CD4-positive, CD25-positive, alpha-beta regulatory T cell (primary cell): ENCODE data around the gene SRPK2. TPM values are rescaled to one million over a fixed set of nuclear protein-coding genes. Genes with fewer than 3 reads are reported as not detected.
"Not testable (repeated sequence)": the region's sequence is repeated elsewhere in the genome, so short reads cannot be mapped to it uniquely, and the experiment has no call there.

ENCODE experiments used
- ATAC-seq, 2 donors: fragments of 150-1000 bp; cut with Tn5 transposase; one replicate each; pipeline ENCODE4 v1.10.0; 2021; ENCODE audit warnings: low read depth in 2 of 2, moderate number of reproducible peaks in 2 of 2, moderate library complexity in 1 of 2
- DNase-seq, 3 donors: peaks; one replicate each; pipeline versions ENCODE4 v3.0.0 to v3.0.0-alpha.2; 2012 to 2022; ENCODE audit warnings: mixed read lengths in 1 of 3
- H3K27ac ChIP-seq: one replicate; pipeline ENCODE4 v1.7.0; 2013; ENCODE audit warnings: mild to moderate bottlenecking, low read length; ENCODE audit not compliant: insufficient read depth, poor library complexity, severe bottlenecking
- H3K27me3 ChIP-seq: one replicate; pipeline ENCODE4 v1.7.0; 2013; ENCODE audit warnings: low read length; ENCODE audit not compliant: control insufficient read depth, insufficient read depth
- H3K36me3 ChIP-seq: one replicate; pipeline ENCODE4 v1.7.0; 2013; ENCODE audit warnings: mild to moderate bottlenecking, low read length, moderate library complexity; ENCODE audit not compliant: control insufficient read depth, insufficient read depth
- H3K4me1 ChIP-seq: 2 replicates; pipeline ENCODE4 v1.7.0; 2013; ENCODE audit warnings: mild to moderate bottlenecking, low read length; ENCODE audit not compliant: insufficient read depth, control insufficient read depth, poor library complexity, severe bottlenecking
- H3K4me3 ChIP-seq: one replicate; pipeline ENCODE4 v1.7.0; 2013; ENCODE audit warnings: low read depth, mild to moderate bottlenecking, low read length, moderate library complexity
- H3K9me3 ChIP-seq, 2 experiments: 1 replicate in 1 of 2; 2 replicates in 1 of 2; pipeline ENCODE4 v1.7.0; 2013; ENCODE audit warnings: low read length in 2 of 2, mild to moderate bottlenecking in 1 of 2, moderate library complexity in 1 of 2; ENCODE audit not compliant: control insufficient read depth in 2 of 2
- H3K27ac Mint-ChIP-seq, 3 donors: one replicate each; pipeline ENCODE4 v1.8.0; 2020 to 2022; ENCODE audit warnings: mild to moderate bottlenecking in 3 of 3, mixed read lengths in 3 of 3, moderate library complexity in 2 of 3
- H3K27me3 Mint-ChIP-seq: one replicate; pipeline ENCODE4 v1.8.0; 2022; ENCODE audit warnings: mild to moderate bottlenecking, mixed read lengths
- H3K36me3 Mint-ChIP-seq: one replicate; pipeline ENCODE4 v1.8.0; 2020; ENCODE audit warnings: mixed read lengths
- H3K4me1 Mint-ChIP-seq, 4 donors: one replicate each; pipeline ENCODE4 v1.8.0; 2020 to 2022; ENCODE audit warnings: mixed read lengths in 4 of 4, mild to moderate bottlenecking in 1 of 4
- H3K4me3 Mint-ChIP-seq, 4 donors: one replicate each; pipeline ENCODE4 v1.8.0; 2020 to 2022; ENCODE audit warnings: mild to moderate bottlenecking in 4 of 4, mixed read lengths in 4 of 4, moderate library complexity in 3 of 4
- H3K9me3 Mint-ChIP-seq, 7 donors: one replicate each; pipeline ENCODE4 v1.8.0; 2020 to 2022; ENCODE audit warnings: mixed read lengths in 7 of 7, mild to moderate bottlenecking in 3 of 7, moderate library complexity in 2 of 7
- polyA plus RNA-seq, 4 donors: library from polyadenylated mRNA; unstranded; fragments of 300-500 nt; fragmentation: Illumina TruSeq; gene quantifications; one replicate each; pipeline ENCODE4 v1.2.3, GENCODE V29; 2021
- total RNA-seq: library from RNA; stranded (reverse); gene quantifications from one replicate; pipeline ENCODE4 v1.2.3, GENCODE V29; 2022

The SRPK2 gene
- total and polyA plus RNA-seq, 5 donors from 2014 or later, result 50.3 to 77.2 (median 62.6) TPM

DNA sequence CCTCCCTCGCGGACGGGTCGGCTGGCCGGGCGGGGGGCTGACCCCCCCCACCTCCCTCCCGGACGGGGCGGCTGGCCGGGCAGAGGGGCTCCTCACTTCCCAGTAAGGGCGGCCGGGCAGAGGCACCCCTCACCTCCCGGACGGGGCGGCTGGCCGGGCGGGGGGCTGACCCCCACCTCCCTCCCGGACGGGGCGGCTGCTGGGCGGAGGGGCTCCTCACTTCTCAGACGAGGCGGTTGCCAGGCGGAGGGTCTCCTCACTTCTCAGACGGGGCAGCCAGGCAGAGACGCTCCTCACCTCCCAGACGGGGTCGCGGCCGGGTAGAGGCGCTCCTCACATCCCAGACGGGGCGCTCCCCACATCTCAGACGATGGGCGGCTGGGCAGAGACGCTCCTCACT lies 22.1 kb upstream of the SRPK2 start:
- H3K36me3 ChIP-seq, H3K27ac ChIP-seq, H3K27me3 ChIP-seq, H3K4me1 Mint-ChIP-seq, H3K9me3 ChIP-seq, DNase-seq, H3K4me3 Mint-ChIP-seq, ATAC-seq, H3K36me3 Mint-ChIP-seq, H3K9me3 Mint-ChIP-seq, H3K4me3 ChIP-seq, H3K4me1 ChIP-seq, H3K27ac Mint-ChIP-seq: not testable (repeated sequence)
- peaks cover 11% of the 10 kb centered on the region for H3K27me3 Mint-ChIP-seq

DNA sequence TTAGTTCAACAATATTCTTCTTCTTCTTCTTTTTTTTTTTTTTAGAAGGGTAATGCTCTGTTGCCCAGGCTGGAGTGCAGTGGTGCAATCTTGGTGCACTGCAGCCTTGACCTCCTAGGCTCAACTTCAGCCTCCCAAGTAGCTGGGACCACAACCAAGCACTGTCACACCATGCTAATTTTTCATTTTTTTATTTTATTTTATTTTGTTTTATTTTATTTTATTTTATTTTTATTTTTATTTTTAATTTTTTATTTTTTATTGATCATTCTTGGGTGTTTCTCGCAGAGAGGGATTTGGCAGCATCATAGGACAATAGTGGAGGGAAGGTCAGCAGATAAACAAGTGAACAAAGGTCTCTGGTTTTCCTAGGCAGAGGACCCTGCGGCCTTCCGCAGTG lies 21.1 kb upstream of the SRPK2 start:
- not testable (repeated sequence) for H3K4me3 ChIP-seq, H3K9me3 Mint-ChIP-seq, H3K27ac ChIP-seq, H3K36me3 Mint-ChIP-seq, H3K27me3 ChIP-seq, H3K36me3 ChIP-seq, ATAC-seq, H3K27ac Mint-ChIP-seq, H3K4me1 Mint-ChIP-seq, H3K4me1 ChIP-seq, DNase-seq, H3K9me3 ChIP-seq, H3K4me3 Mint-ChIP-seq
- peaks cover 11% of the 10 kb centered on the region for H3K27me3 Mint-ChIP-seq

DNA sequence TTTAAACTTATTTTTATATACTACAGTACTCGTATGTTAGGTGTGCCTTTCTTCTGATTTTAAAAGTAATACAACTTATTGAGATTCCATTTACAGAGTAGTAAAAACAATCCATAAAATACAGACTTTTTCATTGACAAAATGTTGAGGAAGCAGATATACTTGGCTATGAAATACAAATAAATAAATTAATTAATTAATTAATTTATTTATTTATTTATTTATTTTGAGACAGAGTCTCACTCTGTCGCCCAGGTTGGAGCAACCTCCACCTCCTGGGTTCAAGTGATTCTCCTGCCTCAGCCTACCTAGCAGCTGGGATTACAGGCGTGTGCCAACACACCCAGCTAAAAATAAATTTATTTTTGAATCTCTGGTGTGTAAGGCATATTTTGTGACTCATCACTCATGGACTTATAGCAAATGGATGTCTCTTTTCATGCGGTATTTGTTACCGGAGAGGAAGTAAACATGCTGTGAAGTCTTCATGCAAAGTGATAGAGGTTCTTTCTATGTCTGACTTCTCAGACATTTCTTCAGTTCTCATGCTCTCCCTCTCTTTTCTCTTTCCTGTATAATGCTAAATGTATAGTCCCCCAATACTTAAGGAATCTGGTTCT lies 20.2 kb upstream of the SRPK2 start:
- Histone ChIP-seq H3K4me3 (no peak overlapping the region), H3K27me3 (no peaks in the 10 kb centered on the region), H3K9me3 (no peaks in the 10 kb centered on the region), H3K36me3 (no peaks in the 10 kb centered on the region), H3K27ac (no peak overlapping the region), H3K4me1 (no peaks in the 10 kb centered on the region)
- H3K27me3 Mint-ChIP-seq, result peaks cover 6% of the 10 kb centered on the region
- DNase-seq (no peak), ATAC-seq (no peak)
- H3K4me1 Mint-ChIP-seq, result peaks cover 0 to 4% (median under 1%) of the 10 kb centered on the region in 4 donors
- H3K9me3 Mint-ChIP-seq, result no peaks in the 10 kb centered on the region
- no peak overlapping the region for H3K27ac Mint-ChIP-seq
- no peak overlapping the region for H3K4me3 Mint-ChIP-seq
- H3K36me3 Mint-ChIP-seq, result no peaks in the 10 kb centered on the region

DNA sequence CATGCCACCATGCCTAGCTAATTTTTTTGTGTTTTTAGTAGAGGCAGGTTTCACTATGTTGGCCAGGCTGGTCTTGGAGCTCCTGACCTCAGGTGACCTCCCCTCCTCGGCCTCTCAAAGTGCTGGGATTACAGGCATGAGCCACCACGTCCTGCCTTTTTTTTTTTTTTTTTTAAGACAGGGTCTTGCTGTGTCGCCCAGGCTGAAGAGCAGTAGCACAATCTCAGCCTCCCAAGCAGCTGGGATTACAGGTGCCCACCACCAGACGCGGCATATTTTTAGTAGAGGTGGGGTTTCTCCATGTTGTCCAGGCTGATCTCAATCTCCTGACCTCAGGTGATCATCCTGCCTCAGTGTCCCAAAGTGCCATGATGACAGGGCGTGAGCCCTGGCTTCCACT lies 14.4 kb upstream of the SRPK2 start:
- DNase-seq (no peak), ATAC-seq (no peak)
- H3K36me3 Mint-ChIP-seq, result no peaks in the 10 kb centered on the region
- no peaks in the 10 kb centered on the region for H3K27me3 Mint-ChIP-seq
- H3K27ac Mint-ChIP-seq, result no peak overlapping the region
- H3K9me3 Mint-ChIP-seq, result no peaks in the 10 kb centered on the region
- H3K4me1 ChIP-seq, result no peaks in the 10 kb centered on the region
- H3K4me1 Mint-ChIP-seq, result peaks cover 0 to 11% (median 1%) of the 10 kb centered on the region in 4 donors
- no peak overlapping the region for H3K4me3 Mint-ChIP-seq
- no peaks in the 10 kb centered on the region for H3K9me3 ChIP-seq
- no peak overlapping the region for H3K27ac ChIP-seq
- no peak overlapping the region for H3K4me3 ChIP-seq
- no peaks in the 10 kb centered on the region for H3K36me3 ChIP-seq
- no peaks in the 10 kb centered on the region for H3K27me3 ChIP-seq

DNA sequence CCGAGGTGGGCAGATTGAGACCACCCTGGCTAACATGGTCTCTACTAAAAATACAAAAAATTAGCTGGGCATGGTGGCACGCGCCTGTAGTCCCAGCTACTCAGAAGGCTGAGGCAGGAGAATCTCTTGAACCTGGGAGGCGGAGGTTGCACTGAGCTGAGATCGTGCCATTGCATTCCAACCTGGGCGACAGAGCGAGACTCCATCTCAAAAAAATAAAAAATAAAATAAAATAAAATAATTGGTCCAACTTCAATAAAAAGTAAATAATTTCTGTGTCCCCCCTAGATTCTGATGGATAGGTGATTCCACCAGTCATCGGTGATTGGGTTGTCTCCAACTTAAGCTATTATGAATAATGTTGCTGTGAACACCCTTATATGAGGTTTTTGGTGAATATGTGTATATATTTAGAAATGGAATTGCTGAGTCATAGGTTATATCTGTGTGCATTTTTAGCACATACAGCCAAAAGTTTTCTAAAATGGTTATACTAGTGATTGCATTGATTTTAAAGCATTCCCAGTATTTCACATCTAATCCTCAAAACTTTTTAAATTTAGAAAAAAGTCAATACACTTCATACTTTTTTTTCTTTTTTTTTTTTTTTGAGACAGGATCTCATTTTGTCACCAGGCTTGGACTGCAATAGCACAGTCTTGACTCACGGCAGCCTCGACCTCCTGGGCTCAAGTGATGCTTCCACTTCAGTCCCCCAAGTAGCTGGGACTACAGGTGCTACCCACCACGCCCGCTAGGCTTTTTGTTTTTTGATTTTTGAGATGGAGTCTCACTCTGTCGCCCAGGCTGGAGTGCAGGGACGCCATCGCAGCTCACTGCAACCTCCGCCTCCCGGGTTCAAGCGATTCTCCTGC lies 13.7 kb upstream of the SRPK2 start:
- no peak for ATAC-seq
- H3K4me3 Mint-ChIP-seq, result no peak overlapping the region
- H3K9me3 Mint-ChIP-seq, result no peaks in the 10 kb centered on the region
- Histone ChIP-seq H3K4me1 (no peaks in the 10 kb centered on the region), H3K36me3 (no peaks in the 10 kb centered on the region), H3K27me3 (no peaks in the 10 kb centered on the region), H3K9me3 (no peaks in the 10 kb centered on the region), H3K27ac (no peak overlapping the region), H3K4me3 (no peak overlapping the region)
- no peak overlapping the region for H3K27ac Mint-ChIP-seq
- no peaks in the 10 kb centered on the region for H3K27me3 Mint-ChIP-seq
- no peaks in the 10 kb centered on the region for H3K36me3 Mint-ChIP-seq
- DNase-seq, result no peak
- H3K4me1 Mint-ChIP-seq, result peaks cover 0 to 11% (median 1%) of the 10 kb centered on the region in 4 donors

DNA sequence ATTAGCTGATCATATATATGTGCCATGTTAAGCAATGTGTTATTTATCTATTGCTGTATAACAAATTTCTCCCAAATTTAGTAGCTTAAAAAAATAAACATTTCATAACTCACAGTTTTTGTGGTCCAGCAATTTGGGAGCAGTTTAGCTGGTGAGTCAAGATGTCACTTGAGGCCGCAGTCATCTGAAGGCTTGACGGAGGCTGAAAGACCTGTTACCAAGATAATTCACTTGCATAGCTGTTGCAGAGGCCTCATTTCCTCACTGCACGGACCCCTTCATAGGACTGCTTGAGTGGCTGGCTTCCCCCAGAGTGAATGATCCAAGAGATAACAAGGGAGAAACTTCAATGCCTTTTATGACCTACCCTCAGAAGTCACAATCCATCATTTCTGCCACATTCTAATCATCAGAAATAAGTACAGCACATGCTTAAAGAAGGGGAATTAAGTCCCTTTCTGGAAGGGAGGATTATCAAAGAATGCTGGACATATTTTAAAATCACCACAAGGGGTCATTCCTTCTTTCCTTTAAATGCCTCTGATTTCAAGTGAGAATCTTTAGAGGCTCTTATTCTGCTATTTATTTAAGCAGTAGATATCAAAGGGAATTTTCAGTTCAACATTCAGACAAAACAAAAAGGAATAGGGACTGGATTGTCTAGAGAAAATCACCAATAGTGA lies 10.5 kb upstream of the SRPK2 start:
- ATAC-seq, result no peak
- Mint-ChIP-seq H3K9me3 (no peaks in the 10 kb centered on the region), H3K4me1 (peaks cover 0 to 15% (median 4%) of the 10 kb centered on the region in 4 donors)

DNA sequence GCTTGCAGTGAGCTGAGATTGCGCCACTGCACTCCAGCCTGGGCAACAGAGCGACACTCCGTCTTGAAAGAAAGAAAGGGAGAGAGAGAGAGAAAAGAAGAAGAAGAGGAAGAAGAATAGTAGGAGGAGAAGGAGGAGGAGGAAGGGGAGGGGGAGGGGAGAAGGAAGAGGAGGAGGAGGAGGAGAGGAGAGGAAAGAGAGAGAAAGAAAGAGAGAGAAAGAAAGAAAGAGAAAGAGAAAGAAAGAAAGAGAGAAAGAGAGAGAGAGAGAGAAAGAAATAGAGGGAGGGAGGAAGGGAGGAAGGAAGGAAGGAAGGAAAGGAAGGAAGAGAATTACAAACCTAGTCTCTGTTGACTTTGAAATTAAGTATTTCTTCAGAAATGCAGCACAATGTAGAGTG lies 7.8 kb upstream of the SRPK2 start:
- Histone ChIP-seq H3K36me3 (no peaks in the 10 kb centered on the region), H3K4me1 (peaks cover 6% of the 10 kb centered on the region), H3K4me3 (no peak overlapping the region), H3K9me3 (no peaks in the 10 kb centered on the region), H3K27me3 (no peaks in the 10 kb centered on the region), H3K27ac (no peak overlapping the region)
- Mint-ChIP-seq H3K4me1 (peaks cover 0 to 21% (median 12%) of the 10 kb centered on the region in 4 donors), H3K36me3 (no peaks in the 10 kb centered on the region), H3K4me3 (no peak overlapping the region), H3K9me3 (peaks cover 0 to 1% (median 0%) of the 10 kb centered on the region in 7 donors), H3K27ac (peak overlapping the region in 1 of 3 donors; percentile 57), H3K27me3 (no peaks in the 10 kb centered on the region)
- no peak for ATAC-seq
- no peak for DNase-seq

More for the DNA sequence above, 10.5 kb upstream of the SRPK2 start:
- H3K9me3 ChIP-seq, result no peaks in the 10 kb centered on the region
- no peaks in the 10 kb centered on the region for H3K27me3 ChIP-seq
- H3K4me3 ChIP-seq, result no peak overlapping the region
- H3K27ac Mint-ChIP-seq, result no peak overlapping the region
- H3K27me3 Mint-ChIP-seq, result no peaks in the 10 kb centered on the region
- H3K36me3 Mint-ChIP-seq, result no peaks in the 10 kb centered on the region
- H3K27ac ChIP-seq, result no peak overlapping the region
- peak in 1 of 3 donors; percentile 29 for DNase-seq
- H3K36me3 ChIP-seq, result no peaks in the 10 kb centered on the region
- no peaks in the 10 kb centered on the region for H3K4me1 ChIP-seq
- H3K4me3 Mint-ChIP-seq, result no peak overlapping the region
